ENCODE results near the gene TXNRD2. TPM values are rescaled to one million over a fixed set of nuclear protein-coding genes. Genes with fewer than 3 reads are reported as not detected.

TXNRD2 gene
- total RNA-seq, 2 donors from 2014 or later = 7.3 to 13.6 TPM

DNA sequence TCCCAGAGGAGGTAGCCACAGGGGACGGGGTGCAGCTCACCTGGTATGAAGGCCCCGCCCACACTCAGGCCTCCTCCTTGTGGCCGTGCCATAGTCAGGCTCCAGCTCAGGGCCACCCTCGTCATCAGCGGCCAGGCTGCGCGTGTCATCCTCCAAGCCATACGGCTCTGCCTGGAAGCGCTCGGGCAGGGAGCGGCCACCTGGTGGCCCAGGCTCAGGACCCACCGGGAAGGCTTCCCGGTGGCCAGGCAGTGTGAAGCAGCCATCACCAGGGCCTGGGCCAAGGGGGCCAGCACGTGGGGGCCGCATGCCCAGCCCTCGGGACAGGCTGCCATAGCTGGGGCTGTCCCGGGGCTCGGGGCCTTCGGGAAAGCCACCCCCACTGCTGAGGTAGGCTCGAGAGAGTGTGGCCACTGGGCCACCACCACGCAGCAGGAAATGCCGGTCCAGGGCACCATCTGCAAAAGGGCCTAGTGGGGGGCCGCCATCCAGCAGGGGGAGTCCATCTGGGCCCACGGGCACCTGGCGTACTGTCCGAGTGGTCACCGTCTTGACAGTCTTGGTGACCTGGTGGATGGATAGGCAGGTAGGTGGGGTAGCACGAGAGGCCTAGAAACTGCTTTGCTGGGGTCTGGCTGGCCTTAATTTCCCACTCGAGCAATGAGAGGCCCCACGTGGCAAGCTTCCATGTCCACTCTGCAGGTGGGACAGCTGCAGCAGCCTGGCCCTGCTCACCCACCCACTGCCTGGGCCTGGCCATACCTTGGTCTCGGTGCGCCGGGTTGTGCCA lies 39.7 kb upstream of the TXNRD2 start:
- H3K9ac ChIP-seq (ENCODE audit: extremely low read depth, low read length, poor library complexity, severe bottlenecking) = no peak overlapping the region
- H3K9me3 ChIP-seq (ENCODE audit: control insufficient read depth, low read length) = no peaks in the 10 kb centered on the region
- H3K4me3 ChIP-seq (ENCODE audit: low read length) = no peak overlapping the region
- Mint-ChIP-seq H3K27me3 (ENCODE audit: insufficient read depth) (no peaks in the 10 kb centered on the region), H3K9me3 (no peaks in the 10 kb centered on the region), H3K27ac (no peak overlapping the region), H3K4me1 (peaks cover 2% of the 10 kb centered on the region), H3K4me3 (no peak overlapping the region), H3K36me3 (ENCODE audit: low read depth) (peaks cover 9% of the 10 kb centered on the region)
- no peak for DNase-seq
- no peaks in the 10 kb centered on the region for H3K27me3 ChIP-seq (ENCODE audit: control insufficient read depth, insufficient read depth, low read length, poor library complexity, severe bottlenecking)
- TF ChIP-seq, protein P1, sequence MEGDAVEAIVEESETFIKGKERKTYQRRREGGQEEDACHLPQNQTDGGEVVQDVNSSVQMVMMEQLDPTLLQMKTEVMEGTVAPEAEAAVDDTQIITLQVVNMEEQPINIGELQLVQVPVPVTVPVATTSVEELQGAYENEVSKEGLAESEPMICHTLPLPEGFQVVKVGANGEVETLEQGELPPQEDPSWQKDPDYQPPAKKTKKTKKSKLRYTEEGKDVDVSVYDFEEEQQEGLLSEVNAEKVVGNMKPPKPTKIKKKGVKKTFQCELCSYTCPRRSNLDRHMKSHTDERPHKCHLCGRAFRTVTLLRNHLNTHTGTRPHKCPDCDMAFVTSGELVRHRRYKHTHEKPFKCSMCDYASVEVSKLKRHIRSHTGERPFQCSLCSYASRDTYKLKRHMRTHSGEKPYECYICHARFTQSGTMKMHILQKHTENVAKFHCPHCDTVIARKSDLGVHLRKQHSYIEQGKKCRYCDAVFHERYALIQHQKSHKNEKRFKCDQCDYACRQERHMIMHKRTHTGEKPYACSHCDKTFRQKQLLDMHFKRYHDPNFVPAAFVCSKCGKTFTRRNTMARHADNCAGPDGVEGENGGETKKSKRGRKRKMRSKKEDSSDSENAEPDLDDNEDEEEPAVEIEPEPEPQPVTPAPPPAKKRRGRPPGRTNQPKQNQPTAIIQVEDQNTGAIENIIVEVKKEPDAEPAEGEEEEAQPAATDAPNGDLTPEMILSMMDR (conservative IDR thresholded peaks at IDR 0.05) = no peak
- H3K4me1 ChIP-seq (ENCODE audit: control insufficient read depth, insufficient read depth, low read length) = peaks cover 6% of the 10 kb centered on the region
- peaks cover 3% of the 10 kb centered on the region for H3K36me3 ChIP-seq (ENCODE audit: control insufficient read depth, insufficient read depth, low read length)
- no peak overlapping the region for H3K27ac ChIP-seq (ENCODE audit: low read depth, low read length)
- WGBS, 2 experiments (ENCODE audit: insufficient coverage in 1 of 2, insufficient read length in 1 of 2) = 93 to 99% methylated on average over 16 to 33 of the region's 33 CpGs

DNA sequence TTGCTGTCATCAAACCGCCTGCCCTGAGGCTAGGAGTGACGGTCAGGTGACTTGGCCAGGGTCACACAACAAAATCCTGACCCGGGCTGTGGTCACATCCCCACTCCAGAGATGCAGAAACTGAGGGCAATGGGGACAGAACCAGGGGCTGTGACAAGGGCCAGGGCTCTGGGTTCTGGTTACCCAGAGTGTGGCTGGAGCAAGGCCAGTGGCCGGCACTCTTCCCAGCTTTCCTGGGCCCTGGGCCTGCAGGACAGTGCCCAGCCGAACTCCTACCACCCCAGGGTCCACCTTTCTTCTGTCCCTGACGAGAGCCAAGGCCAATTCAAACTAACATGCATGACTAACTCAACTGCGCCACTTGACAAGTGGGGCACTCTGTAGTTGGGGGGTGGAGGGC lies 39.1 kb upstream of the TXNRD2 start:
- Histone ChIP-seq H3K9ac (ENCODE audit: extremely low read depth, low read length, poor library complexity, severe bottlenecking) (no peak overlapping the region), H3K4me3 (ENCODE audit: low read length) (no peak overlapping the region), H3K9me3 (ENCODE audit: control insufficient read depth, low read length) (no peaks in the 10 kb centered on the region), H3K36me3 (ENCODE audit: control insufficient read depth, insufficient read depth, low read length) (peaks cover 3% of the 10 kb centered on the region), H3K27me3 (ENCODE audit: control insufficient read depth, insufficient read depth, low read length, poor library complexity, severe bottlenecking) (no peaks in the 10 kb centered on the region), H3K27ac (ENCODE audit: low read depth, low read length) (no peak overlapping the region), H3K4me1 (ENCODE audit: control insufficient read depth, insufficient read depth, low read length) (peaks cover under 1% of the 10 kb centered on the region)
- Mint-ChIP-seq H3K9me3 (no peaks in the 10 kb centered on the region), H3K27me3 (ENCODE audit: insufficient read depth) (no peaks in the 10 kb centered on the region), H3K4me3 (no peak overlapping the region), H3K27ac (no peak overlapping the region), H3K4me1 (peaks cover 2% of the 10 kb centered on the region), H3K36me3 (ENCODE audit: low read depth) (peaks cover 9% of the 10 kb centered on the region)
- DNase-seq = no peak
- whole genome bisulfite sequencing, 2 experiments (ENCODE audit: insufficient coverage in 1 of 2, insufficient read length in 1 of 2) = 90 to 91% methylated on average over 3 to 7 of the region's 7 CpGs
- TF ChIP-seq, protein P1 (conservative IDR thresholded peaks at IDR 0.05) = no peak

DNA sequence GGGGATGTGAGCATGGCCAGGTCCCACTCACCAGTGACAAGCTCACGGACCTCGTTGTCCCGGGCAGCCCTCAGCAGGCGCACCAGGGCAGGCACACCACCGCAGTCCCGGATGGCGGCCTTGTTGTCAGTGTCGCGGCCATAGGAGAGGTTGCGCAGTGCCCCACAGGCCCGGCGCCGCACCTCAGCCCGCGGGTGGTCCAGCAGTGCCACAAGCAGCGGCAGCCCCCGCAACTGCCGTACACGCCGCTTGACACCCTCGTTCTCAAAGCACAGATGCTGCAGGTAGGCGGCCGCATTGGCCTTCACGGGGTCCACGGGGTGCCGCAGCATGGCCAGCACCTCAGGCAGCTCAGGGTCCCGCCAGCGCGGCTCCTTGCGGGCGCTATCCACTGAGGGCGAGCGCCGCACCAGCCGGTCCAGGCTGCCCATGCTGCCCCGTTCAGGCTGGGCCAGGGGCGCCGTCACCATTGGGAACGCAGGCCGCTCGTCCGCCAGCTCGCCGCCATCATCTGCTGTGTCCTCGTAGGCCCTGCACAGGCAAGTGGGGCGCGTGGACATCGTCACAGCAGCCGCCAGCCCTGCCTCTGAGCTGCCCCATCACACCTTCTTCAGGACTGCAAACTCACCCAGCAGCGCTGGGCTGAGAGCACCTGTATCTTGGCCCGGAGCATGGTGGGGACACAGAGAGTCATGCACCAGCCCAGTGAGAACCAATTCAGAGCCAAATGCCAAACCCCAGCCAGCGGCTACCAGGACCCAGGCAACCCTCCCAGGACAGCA lies 38.3 kb upstream of the TXNRD2 start:
- no peak for DNase-seq
- Mint-ChIP-seq H3K27ac (no peak overlapping the region), H3K4me3 (no peak overlapping the region), H3K9me3 (no peaks in the 10 kb centered on the region), H3K36me3 (ENCODE audit: low read depth) (peaks cover 15% of the 10 kb centered on the region), H3K4me1 (peaks cover 9% of the 10 kb centered on the region), H3K27me3 (ENCODE audit: insufficient read depth) (no peaks in the 10 kb centered on the region)
- 95 to 97% methylated on average over 49 to 52 of the region's 52 CpGs for WGBS, 2 experiments (ENCODE audit: insufficient coverage in 1 of 2, insufficient read length in 1 of 2)
- H3K27me3 ChIP-seq (ENCODE audit: control insufficient read depth, insufficient read depth, low read length, poor library complexity, severe bottlenecking) = no peaks in the 10 kb centered on the region
- no peak overlapping the region for H3K27ac ChIP-seq (ENCODE audit: low read depth, low read length)
- TF ChIP-seq, protein P1 (conservative IDR thresholded peaks at IDR 0.05) = no peak
- peaks cover 3% of the 10 kb centered on the region for H3K36me3 ChIP-seq (ENCODE audit: control insufficient read depth, insufficient read depth, low read length)
- no peaks in the 10 kb centered on the region for H3K9me3 ChIP-seq (ENCODE audit: control insufficient read depth, low read length)
- H3K4me3 ChIP-seq (ENCODE audit: low read length) = no peak overlapping the region
- peaks cover 8% of the 10 kb centered on the region for H3K4me1 ChIP-seq (ENCODE audit: control insufficient read depth, insufficient read depth, low read length)
- H3K9ac ChIP-seq (ENCODE audit: extremely low read depth, low read length, poor library complexity, severe bottlenecking) = no peak overlapping the region
